HepG2 (cell line): ENCODE data around the gene UVSSA. TPM values are rescaled to one million over a fixed set of nuclear protein-coding genes. Genes with fewer than 3 reads are reported as not detected.

Experiments used
- ATAC-seq: fragments of 200-7000 bp; cut with Tn5 transposase; 3 replicates; pipeline ENCODE4 v1.9.1; 2020; ENCODE audit warnings: mild to moderate bottlenecking, moderate library complexity
- BruUV-seq: library from RNA; stranded (reverse); fragments of 400-500 nt; replicated peaks from 2 replicates; lab custom pipeline; 2021; lab: Mats Ljungman, UMichigan
- CTCF ChIA-PET: fragments of 300-600 bp; formaldehyde crosslinking; extraction: SDS; loops from one replicate; lab custom pipeline; 2021; ENCODE audit warnings: low total read pairs, inconsistent platforms, low intra/inter-chr PET ratio; lab: Yijun Ruan, JAX
- POLR2A ChIA-PET: fragments of 350-600 bp; sonication (Branson Sonifier 250); formaldehyde crosslinking; loops from one replicate; lab custom pipeline; 2020; ENCODE audit warnings: antibody characterized with exemption, inconsistent platforms; lab: Yijun Ruan, JAX
- DNase-seq: peaks from one replicate; pipeline ENCODE4 v3.0.0-alpha.2; 2015; ENCODE audit warnings: low spot score
- FAIRE-seq: peaks from 3 replicates; lab custom pipeline; 2011; peaks lifted over from hg19 to GRCh38; lab: Jason Lieb, UNC
- H2AFZ ChIP-seq: one replicate; pipeline ENCODE4 v1.6.1; 2011; ENCODE audit warnings: low read length, inconsistent platforms
- H3K27ac ChIP-seq: fragments of 300-600 bp; 3 replicates; pipeline ENCODE4 v1.8.0; 2011; ENCODE audit warnings: mixed run types, mild to moderate bottlenecking, mixed read lengths, low read length, inconsistent platforms; ENCODE audit not compliant: insufficient read depth; ENCODE audit errors: extremely low read length
- H3K27me3 ChIP-seq, 2 experiments: fragments of 200-600 bp in 1 of 2; 2 replicates in 1 of 2; 3 replicates in 1 of 2; pipeline versions ENCODE4 v1.6.0 to v1.8.0; 2011; ENCODE audit warnings: low read length in 2 of 2, mild to moderate bottlenecking in 2 of 2, moderate library complexity in 2 of 2, inconsistent platforms in 1 of 2; ENCODE audit not compliant: insufficient read depth in 2 of 2, control insufficient read depth in 1 of 2
- H3K36me3 ChIP-seq, 2 experiments: fragments of 200-600 bp in 1 of 2; replicated peaks in 1 of 2; 2 replicates in 1 of 2; 3 replicates in 1 of 2; pipeline versions ENCODE4 v1.5.1 to v1.8.0; 2011; ENCODE audit warnings: low read length in 2 of 2, inconsistent platforms in 1 of 2; ENCODE audit not compliant: insufficient read depth in 2 of 2, control insufficient read depth in 1 of 2
- H3K4me1 ChIP-seq: 2 replicates; pipeline ENCODE4 v1.5.1; 2012; ENCODE audit warnings: low read length, inconsistent platforms; ENCODE audit not compliant: insufficient read depth
- H3K4me2 ChIP-seq: 2 replicates; pipeline ENCODE4 v1.6.0; 2011; ENCODE audit warnings: low read depth, low read length, inconsistent platforms
- H3K4me3 ChIP-seq, 3 experiments: fragments of 200-600 bp in 1 of 3; sonication (generic), shearing (Covaris generic) in 1 of 3; replicated peaks in 1 of 3; 2 replicates each; pipeline ENCODE4 v1.5.1; 2011 to 2016; ENCODE audit warnings: low read length in 3 of 3, inconsistent platforms in 2 of 3, low read depth in 2 of 3, mild to moderate bottlenecking in 2 of 3, control low read depth in 1 of 3, mixed read lengths in 1 of 3; ENCODE audit not compliant: insufficient read depth in 1 of 3
- H3K79me2 ChIP-seq: one replicate; pipeline ENCODE4 v1.6.1; 2011; ENCODE audit warnings: low read length, inconsistent platforms; ENCODE audit not compliant: insufficient read depth
- H3K9ac ChIP-seq: 2 replicates; pipeline ENCODE4 v1.6.0; 2011; ENCODE audit warnings: mild to moderate bottlenecking, low read depth, low read length, inconsistent platforms; ENCODE audit not compliant: insufficient read depth
- H3K9me3 ChIP-seq: 2 replicates; pipeline ENCODE4 v1.5.1; 2012; ENCODE audit warnings: mild to moderate bottlenecking, low read length
- H4K20me1 ChIP-seq: 2 replicates; pipeline ENCODE4 v1.6.0; 2011; ENCODE audit warnings: inconsistent platforms, mild to moderate bottlenecking, low read length, moderate library complexity; ENCODE audit not compliant: insufficient read depth
- AHR ChIP-seq: IDR thresholded peaks from 2 replicates; pipeline ENCODE4 v1.6.1; 2018; ENCODE audit warnings: missing genetic modification reagents, missing compliant biosample characterization
- FOXA1 ChIP-seq, 2 experiments: fragments of 450-650 bp in 1 of 2; sonication (generic) in 1 of 2; formaldehyde crosslinking in 1 of 2; IDR thresholded peaks; 2 replicates each; pipeline versions ENCODE4 v1.4.0 to v1.6.1; 2016 to 2020; ENCODE audit warnings: missing genetic modification reagents in 1 of 2
- FUBP1 ChIP-seq: sonication (generic); formaldehyde crosslinking; IDR thresholded peaks from 2 replicates; pipeline ENCODE4 v1.5.1; 2020; ENCODE audit warnings: missing genetic modification reagents, mild to moderate bottlenecking, borderline replicate concordance
- GLI4 ChIP-seq: sonication (generic); formaldehyde crosslinking; IDR thresholded peaks from 2 replicates; pipeline ENCODE4 v1.5.1; 2020; ENCODE audit warnings: missing genetic modification reagents, mild to moderate bottlenecking, moderate library complexity, borderline replicate concordance
- HDAC6 ChIP-seq: fragments of 200-600 bp; sonication (generic); IDR thresholded peaks from 2 replicates; pipeline ENCODE4 v1.7.0; 2017; ENCODE audit warnings: mild to moderate bottlenecking, antibody characterized with exemption, low read length, low read depth
- KDM1A ChIP-seq: IDR thresholded peaks from 2 replicates; pipeline ENCODE4 v1.6.1; 2016; ENCODE audit warnings: missing compliant biosample characterization
- MEIS1 ChIP-seq: sonication (generic); formaldehyde crosslinking; IDR thresholded peaks from 2 replicates; pipeline ENCODE4 v1.9.0; 2021; ENCODE audit warnings: mild to moderate bottlenecking, missing genetic modification reagents, moderate library complexity, borderline replicate concordance
- PRDM10 ChIP-seq: sonication (generic); formaldehyde crosslinking; IDR thresholded peaks from 2 replicates; pipeline ENCODE4 v1.4.0; 2020; ENCODE audit warnings: low read depth, missing genetic modification reagents
- PRPF4 ChIP-seq: fragments of 200-400 bp; formaldehyde crosslinking; IDR thresholded peaks from 2 replicates; pipeline ENCODE4 v1.6.1; 2016; ENCODE audit warnings: low read length, low read depth; ENCODE audit not compliant: poor library complexity, severe bottlenecking
- SOX5 ChIP-seq: IDR thresholded peaks from 2 replicates; pipeline ENCODE4 v1.6.1; 2016; ENCODE audit warnings: borderline replicate concordance
- ZFP36 ChIP-seq: fragments of 150-350 bp; IDR thresholded peaks from 2 replicates; pipeline ENCODE4 v1.6.1; 2018; ENCODE audit warnings: borderline replicate concordance, low read length, low read depth; ENCODE audit not compliant: partially characterized antibody
- ZNF546 ChIP-seq: sonication (generic); formaldehyde crosslinking; conservative IDR thresholded peaks from 2 replicates; pipeline ENCODE4 v1.8.1; 2023; ENCODE audit warnings: mild to moderate bottlenecking, missing genetic modification reagents
- ZNF652 ChIP-seq: IDR thresholded peaks from 2 replicates; pipeline ENCODE4 v1.6.1; 2016; ENCODE audit warnings: low read depth, borderline replicate concordance
- ZNF724P ChIP-seq: sonication (generic); formaldehyde crosslinking; IDR thresholded peaks from 2 replicates; pipeline ENCODE4 v1.8.0; 2022; ENCODE audit warnings: missing genetic modification reagents, borderline replicate concordance
- WGBS: methylation state at CpG from one replicate; pipeline ENCODE4 v1.1.6; 2017; ENCODE audit warnings: low lambda C conversion rate; 5-methylcytosine and 5-hydroxymethylcytosine counted together
- in situ Hi-C: cut with HindIII; loops from 2 replicates; pipeline ENCODE4 v1.10.0; 2017; ENCODE audit warnings: low pct_unique_long_range_greater_than_20kb; ENCODE audit not compliant: extremely low pct_ligation_motif_present
- intact Hi-C: fragments of 100-400 bp; cut with micrococcal nuclease; formaldehyde crosslinking; loops from one replicate; pipeline ENCODE4 v1.10.0; 2022; ENCODE audit not compliant: unreplicated experiment
- polyA plus RNA-seq, 8 experiments: library from polyadenylated mRNA; depleted of rRNA in 3 of 8; stranded (reverse) in 7 of 8; unstranded in 1 of 8; fragments of >200 nt; fragmentation: Illumina TruSeq in 4 of 8; extraction: Trizol in 4 of 8; gene quantifications; 2 replicates each; pipeline versions ENCODE4 v1.2.1 to v1.2.3, GENCODE V29; 2011 to 2016; ENCODE audit warnings: low read depth in 4 of 8, missing spikeins in 1 of 8, mixed read lengths in 1 of 8; ENCODE audit not compliant: insufficient read depth in 1 of 8
- total RNA-seq, 5 experiments: library from RNA; depleted of rRNA; stranded (reverse); fragments of >200 nt; fragmentation: Illumina TruSeq; extraction: Trizol; gene quantifications; 2 replicates each; pipeline ENCODE4 v1.2.3, GENCODE V29; 2016; ENCODE audit warnings: low read depth in 1 of 5

The UVSSA gene
- total and polyA plus RNA-seq, 2 of the 13 experiments (the other 11 are each of a cell fraction or from before 2014, with no cell fraction given) = 4.6 to 8.4 TPM

- Histone ChIP-seq H3K9ac (no peak overlapping the region), H3K4me1 (peaks cover 3% of the 10 kb centered on the region), H3K27ac (no peak overlapping the region), H2AFZ (no peak overlapping the region), H3K9me3 (no peaks in the 10 kb centered on the region), H3K36me3 (peaks cover 11 to 21% of the 10 kb centered on the region in 2 experiments; a peak in 4 of 5 replicates), H3K79me2 (no peaks in the 10 kb centered on the region), H4K20me1 (no peaks in the 10 kb centered on the region), H3K4me2 (no peak overlapping the region), H3K27me3 (no peaks in the 10 kb centered on the region), H3K4me3 (no peak overlapping the region)
- ATAC-seq (no peak), FAIRE-seq (no peak), DNase-seq (no peak)
- BruUV-seq = no TSS peak
- TF ChIP-seq ZNF546 (CRISPR knock-in tag) (no peak), ZNF724P (no peak), ZFP36 (no peak)
- CTCF ChIA-PET = no interaction called here
- POLR2A ChIA-PET = no interaction called here
- WGBS = 95% methylated on average over 18 of the region's 18 CpGs
- in situ Hi-C loops = loop anchor here (5.0 to 10.0 kb wide), 3 partner anchors 160 to 272 kb away; no protein-coding TSS in a partner anchor
- intact Hi-C loops = loop anchor here (5.0 kb wide), 1 partner anchor 157 kb away; no protein-coding TSS in a partner anchor
These were observed 7.9 kb downstream of the UVSSA start for GRCh38 chr4:1354983-1355275.

GRCh38 chr4:1355378-1355777, 8.4 kb downstream of the UVSSA start:
- Histone ChIP-seq H3K27me3 (no peaks in the 10 kb centered on the region), H3K27ac (no peak overlapping the region), H3K4me2 (no peak overlapping the region), H3K9ac (no peak overlapping the region), H3K79me2 (no peaks in the 10 kb centered on the region), H3K4me3 (no peak overlapping the region), H3K9me3 (no peaks in the 10 kb centered on the region), H3K36me3 (peaks cover 9 to 16% of the 10 kb centered on the region in 2 experiments; a peak in 4 of 5 replicates), H3K4me1 (peaks cover 8% of the 10 kb centered on the region), H2AFZ (no peak overlapping the region), H4K20me1 (no peaks in the 10 kb centered on the region)
- in situ Hi-C loops = loop anchor here (10.0 kb wide), 1 partner anchor 159 kb away; no protein-coding TSS in a partner anchor
- no peak for ATAC-seq
- ChIA-PET POLR2A (no interaction called here), CTCF (interaction anchor here (1.3 kb wide), 1 partner anchor 158 kb away, joined by 10 read pairs; no protein-coding TSS in a partner anchor)
- FAIRE-seq = no peak
- no peak for DNase-seq
- 75% methylated on average over 1 of the region's 14 CpGs for WGBS
- no TSS peak for BruUV-seq
- intact Hi-C loops = loop anchor here (5.0 kb wide), 1 partner anchor 157 kb away; no protein-coding TSS in a partner anchor
- TF ChIP-seq HDAC6 = no peak
- TF ChIP-seq GLI4 (CRISPR knock-in tag) = no peak
- TF ChIP-seq PRDM10 (CRISPR knock-in tag) = no peak
- TF ChIP-seq FOXA1 (IDR thresholded peaks at IDR 0.05) = no peak
- TF ChIP-seq FOXA1 (CRISPR knock-in tag; IDR thresholded peaks at IDR 0.05) = no peak
- no peak for TF ChIP-seq MEIS1 (CRISPR knock-in tag)
- TF ChIP-seq ZNF652 (CRISPR knock-in tag) = no peak
- no peak for TF ChIP-seq AHR
- TF ChIP-seq FUBP1 (CRISPR knock-in tag) = no peak
- no peak for TF ChIP-seq KDM1A (CRISPR knock-in tag)
- TF ChIP-seq SOX5 (CRISPR knock-in tag) = no peak
- TF ChIP-seq PRPF4 = no peak
